Cardiac muscle cell (in vitro differentiated cells and primary cell): ENCODE measurements around the gene OGDH. TPM values are rescaled to one million over a fixed set of nuclear protein-coding genes. Genes with fewer than 3 reads are reported as not detected.

Experiments
- DNase-seq, 2 donors: peaks; one replicate each; pipeline versions ENCODE4 v3.0.0 to v3.0.0-alpha.2; 2010 to 2017; ENCODE audit warnings: low read depth in 1 of 2, low spot score in 1 of 2
- H3K27ac ChIP-seq: fragments of 200-600 bp; sonication (generic); 2 replicates; pipeline ENCODE4 v1.5.1; 2016
- H3K27me3 ChIP-seq: fragments of 200-600 bp; sonication (generic); 2 replicates; pipeline ENCODE4 v1.6.0; 2016; ENCODE audit warnings: control low read depth
- H3K36me3 ChIP-seq: fragments of 200-600 bp; sonication (generic); 2 replicates; pipeline ENCODE4 v1.5.1; 2016; ENCODE audit warnings: control low read depth
- H3K4me1 ChIP-seq: fragments of 200-600 bp; sonication (generic); 2 replicates; pipeline ENCODE4 v1.8.1; 2017; ENCODE audit warnings: low read depth, mild to moderate bottlenecking, mixed run types
- H3K4me3 ChIP-seq: fragments of 200-600 bp; sonication (generic); 2 replicates; pipeline ENCODE4 v1.5.1; 2016; ENCODE audit warnings: mild to moderate bottlenecking
- H3K9me3 ChIP-seq: fragments of 200-600 bp; sonication (generic); 2 replicates; pipeline ENCODE4 v1.5.1; 2017; ENCODE audit warnings: low read depth, mild to moderate bottlenecking, control low read depth
- CTCF ChIP-seq: IDR thresholded peaks from 2 replicates; pipeline ENCODE4 v1.5.1; 2012; ENCODE audit warnings: low read depth, mild to moderate bottlenecking, low read length
- polyA plus RNA-seq: library from polyadenylated mRNA; unstranded; fragments of >200 nt; fragmentation: Nextera tagmentation; extraction: Ambion mirVana; gene quantifications from 2 replicates; pipeline ENCODE4 v1.2.1, GENCODE V29; 2016
- total RNA-seq: library from RNA; depleted of rRNA; stranded (reverse); fragments of >200 nt; gene quantifications from 2 replicates; pipeline ENCODE4 v1.2.3, GENCODE V29; 2016

The OGDH gene
- total and polyA plus RNA-seq, 2 experiments from 2014 or later = 71.9 to 111 TPM

GRCh38 chr7:44673771-44674170, 67.3 kb downstream of the OGDH start:
- peaks cover 29% of the 10 kb centered on the region for H3K36me3 ChIP-seq
- no peak overlapping the region for H3K4me3 ChIP-seq
- DNase-seq = no peak
- no peaks in the 10 kb centered on the region for H3K4me1 ChIP-seq
- no peak overlapping the region for H3K27ac ChIP-seq
- no peaks in the 10 kb centered on the region for H3K9me3 ChIP-seq
- TF ChIP-seq CTCF = no peak
- no peaks in the 10 kb centered on the region for H3K27me3 ChIP-seq

DNA sequence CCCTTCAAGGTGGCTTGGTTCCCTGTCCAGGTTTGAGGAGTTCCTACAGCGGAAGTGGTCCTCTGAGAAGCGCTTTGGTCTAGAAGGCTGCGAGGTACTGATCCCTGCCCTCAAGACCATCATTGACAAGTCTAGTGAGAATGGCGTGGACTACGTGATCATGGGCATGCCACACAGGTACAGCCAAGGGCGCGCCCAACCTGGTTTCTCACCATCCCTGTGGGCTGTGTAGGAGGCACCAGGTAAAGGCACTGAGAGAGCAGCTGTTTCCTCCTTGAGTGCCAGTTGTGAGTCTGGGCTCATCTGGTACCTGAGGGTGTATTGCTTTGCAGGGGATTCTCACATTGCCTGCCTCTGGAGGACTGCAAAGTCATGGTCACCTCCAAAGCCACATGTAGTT, 68.0 kb downstream of the OGDH start:
- no peaks in the 10 kb centered on the region for H3K4me1 ChIP-seq
- H3K36me3 ChIP-seq = peaks cover 31% of the 10 kb centered on the region
- DNase-seq = no peak
- TF ChIP-seq CTCF = no peak
- no peaks in the 10 kb centered on the region for H3K27me3 ChIP-seq
- no peaks in the 10 kb centered on the region for H3K9me3 ChIP-seq
- no peak overlapping the region for H3K4me3 ChIP-seq
- no peak overlapping the region for H3K27ac ChIP-seq

DNA sequence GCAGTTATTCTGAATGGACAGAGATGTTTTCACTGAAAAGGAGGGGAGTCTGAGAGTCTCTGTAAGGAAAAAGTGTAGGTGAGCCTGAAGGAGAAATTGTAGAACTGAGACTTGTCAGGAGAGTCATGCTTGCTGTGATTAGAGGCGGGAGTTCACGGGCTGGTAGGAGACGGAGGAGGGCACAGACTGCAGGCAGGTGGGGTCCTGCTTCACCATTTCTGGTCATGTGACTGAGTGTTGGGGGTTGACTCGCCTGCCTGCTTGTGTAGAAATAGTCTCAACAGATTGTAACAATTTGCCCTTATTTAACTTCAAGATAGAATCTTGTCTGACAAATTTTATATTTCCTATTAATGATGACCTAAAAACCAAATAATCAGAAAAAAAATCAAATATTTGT, 70.3 kb downstream of the OGDH start:
- DNase-seq = no peak
- Histone ChIP-seq H3K36me3 (peaks cover 37% of the 10 kb centered on the region), H3K4me3 (no peak overlapping the region), H3K4me1 (no peaks in the 10 kb centered on the region), H3K27me3 (no peaks in the 10 kb centered on the region), H3K27ac (no peak overlapping the region), H3K9me3 (no peaks in the 10 kb centered on the region)
- no peak for TF ChIP-seq CTCF

DNA sequence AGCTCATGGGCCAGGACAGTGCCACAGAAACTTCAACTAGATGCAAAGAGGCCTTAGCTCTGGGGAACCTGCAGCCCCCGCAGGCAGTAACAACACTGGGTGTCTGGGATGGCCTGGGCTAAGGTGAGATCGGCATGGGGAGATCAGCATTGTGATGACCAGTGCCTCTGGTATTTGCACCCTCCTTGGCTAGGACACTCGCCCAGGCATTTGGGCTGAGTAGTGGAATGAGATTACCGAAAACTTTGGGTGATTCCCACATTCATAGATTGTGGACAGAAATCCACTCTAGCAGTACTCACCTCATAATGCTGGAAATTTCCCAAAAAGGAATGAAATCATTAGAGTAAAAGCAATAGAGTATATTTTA, 71.7 kb downstream of the OGDH start:
- peak in 1 of 2 donors; percentile 47 for DNase-seq

DNA sequence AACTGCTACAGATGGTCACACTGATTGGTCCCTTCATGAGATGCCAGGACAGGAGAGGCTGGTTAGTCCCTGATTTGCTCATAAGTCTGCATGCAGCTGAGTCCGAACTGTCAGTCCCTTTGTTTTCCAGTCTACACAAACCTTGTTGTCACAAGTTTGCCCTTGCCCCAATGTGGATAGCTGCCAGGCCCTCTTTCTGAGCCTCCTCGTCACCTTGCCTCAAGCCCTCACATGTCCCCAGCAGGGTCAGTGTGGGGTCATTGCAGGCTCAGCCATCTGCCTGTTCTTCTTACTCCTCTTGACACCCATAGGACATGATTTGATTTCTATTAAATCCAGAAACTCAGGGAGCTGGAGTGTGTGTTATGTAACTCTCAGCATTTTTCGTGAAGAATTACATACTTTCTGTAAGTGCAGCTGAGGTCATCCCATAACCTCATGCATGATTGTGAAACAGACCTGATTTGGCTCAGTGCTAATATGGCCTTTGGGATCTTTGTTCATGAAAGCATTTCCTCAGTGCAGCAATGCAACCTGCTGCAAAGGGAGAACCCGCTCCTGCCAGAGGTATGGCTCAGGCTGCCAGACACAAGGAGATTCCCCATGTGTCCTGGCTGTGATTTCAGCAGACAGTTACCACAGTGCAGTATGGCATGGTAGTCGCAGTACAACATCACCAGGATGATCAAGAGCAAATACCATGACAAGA, 72.2 kb downstream of the OGDH start:
- H3K4me3 ChIP-seq = no peak overlapping the region
- H3K27me3 ChIP-seq = no peaks in the 10 kb centered on the region
- peaks cover 49% of the 10 kb centered on the region for H3K36me3 ChIP-seq
- no peaks in the 10 kb centered on the region for H3K4me1 ChIP-seq
- peak overlapping the region; percentile 56 for H3K27ac ChIP-seq
- no peak for TF ChIP-seq CTCF
- no peaks in the 10 kb centered on the region for H3K9me3 ChIP-seq
- DNase-seq = peak in 1 of 2 donors; percentile 92

More for the DNA sequence above, 71.7 kb downstream of the OGDH start:
- H3K4me1 ChIP-seq = no peaks in the 10 kb centered on the region
- H3K36me3 ChIP-seq = peaks cover 44% of the 10 kb centered on the region
- H3K9me3 ChIP-seq = no peaks in the 10 kb centered on the region
- no peaks in the 10 kb centered on the region for H3K27me3 ChIP-seq
- TF ChIP-seq CTCF = no peak
- no peak overlapping the region for H3K4me3 ChIP-seq
- peak overlapping the region; percentile 56 for H3K27ac ChIP-seq
